GM12878 (cell line): ENCODE results near the gene TDO2. TPM values are rescaled to one million over a fixed set of nuclear protein-coding genes. Genes with fewer than 3 reads are reported as not detected.

ENCODE experiments used
- ATAC-seq: fragments of 200-7000 bp; cut with Tn5 transposase; 3 replicates; pipeline ENCODE4 v1.9.1; 2020; ENCODE audit warnings: mild to moderate bottlenecking, moderate library complexity
- BruUV-seq: library from RNA; stranded (reverse); fragments of 400-500 nt; replicated peaks from 2 replicates; lab custom pipeline; 2021; lab: Mats Ljungman, UMichigan
- CTCF ChIA-PET: fragments of 300-600 bp; sonication (Branson Sonifier 250); formaldehyde crosslinking; extraction: SDS; loops from one replicate; lab custom pipeline; 2021; ENCODE audit warnings: inconsistent platforms; lab: Yijun Ruan, JAX
- POLR2A ChIA-PET: fragments of 350-600 bp; formaldehyde crosslinking; extraction: SDS; loops from one replicate; lab custom pipeline; 2021; ENCODE audit warnings: inconsistent platforms; lab: Charles Lee
- RAD21 ChIA-PET: fragments of 300-600 bp; sonication (Branson Sonifier 250); formaldehyde crosslinking; loops from one replicate; lab custom pipeline; 2023; ENCODE audit warnings: antibody characterized with exemption; ENCODE audit not compliant: unreplicated experiment; lab: Charles Lee
- SMC1A ChIA-PET: fragments of 300-600 bp; sonication (Branson Sonifier 250); formaldehyde crosslinking; loops from one replicate; lab custom pipeline; 2023; ENCODE audit not compliant: unreplicated experiment, uncharacterized antibody; lab: Charles Lee
- DNase-seq: peaks from one replicate; pipeline ENCODE4 v3.0.0-alpha.2; 2011; ENCODE audit warnings: low read depth, low spot score
- FAIRE-seq: peaks from 3 replicates; lab custom pipeline; 2011; peaks lifted over from hg19 to GRCh38; lab: Jason Lieb, UNC
- H2AFZ ChIP-seq: 2 replicates; pipeline ENCODE4 v1.6.0; 2011; ENCODE audit warnings: low read depth, low read length, control low read depth; ENCODE audit not compliant: control insufficient read depth
- H3K27ac ChIP-seq: 2 replicates; pipeline ENCODE4 v1.5.1; 2011; ENCODE audit warnings: control low read depth; ENCODE audit not compliant: control insufficient read depth, insufficient read depth
- H3K27me3 ChIP-seq, 2 experiments: replicated peaks in 1 of 2; 2 replicates each; pipeline versions ENCODE4 v1.6.0 to v1.6.1; 2011; ENCODE audit warnings: low read length in 1 of 2; ENCODE audit not compliant: control insufficient read depth in 2 of 2, insufficient read depth in 2 of 2
- H3K36me3 ChIP-seq, 2 experiments: 2 replicates each; pipeline ENCODE4 v1.5.1; 2011; ENCODE audit warnings: low read length in 1 of 2; ENCODE audit not compliant: control insufficient read depth in 2 of 2, insufficient read depth in 2 of 2
- H3K4me1 ChIP-seq: 2 replicates; pipeline ENCODE4 v1.6.1; 2011; ENCODE audit warnings: mild to moderate bottlenecking, low read length, moderate library complexity, mixed read lengths; ENCODE audit not compliant: control insufficient read depth, insufficient read depth
- H3K4me2 ChIP-seq: 2 replicates; pipeline ENCODE4 v1.6.0; 2011; ENCODE audit warnings: control low read depth; ENCODE audit not compliant: control insufficient read depth, insufficient read depth
- H3K4me3 ChIP-seq: fragments of 200-600 bp; sonication (generic); 2 replicates; pipeline ENCODE4 v1.5.1; 2016
- H3K79me2 ChIP-seq: 2 replicates; pipeline ENCODE4 v1.6.0; 2011; ENCODE audit warnings: low read length; ENCODE audit not compliant: control insufficient read depth, insufficient read depth
- H3K9ac ChIP-seq: 2 replicates; pipeline ENCODE4 v1.8.0; 2011; ENCODE audit warnings: low read length, control low read depth, mixed read lengths; ENCODE audit not compliant: control insufficient read depth, insufficient read depth
- H3K9me3 ChIP-seq: replicated peaks from 3 replicates; pipeline ENCODE4 v1.5.1; 2011; ENCODE audit warnings: mild to moderate bottlenecking, low read length; ENCODE audit not compliant: control insufficient read depth, insufficient read depth
- H4K20me1 ChIP-seq: 2 replicates; pipeline ENCODE4 v1.6.0; 2011; ENCODE audit not compliant: control insufficient read depth, insufficient read depth
- ASH2L ChIP-seq: fragments of 300-600, 200-600 bp; sonication (generic); IDR thresholded peaks from 2 replicates; pipeline ENCODE4 v1.6.1; 2017; ENCODE audit warnings: low read depth, mild to moderate bottlenecking, borderline replicate concordance
- CHD2 ChIP-seq: IDR thresholded peaks from 2 replicates; pipeline ENCODE4 v1.6.1; 2011; ENCODE audit warnings: low read depth, low read length, improper control_type of control experiment, borderline replicate concordance
- CUX1 ChIP-seq: IDR thresholded peaks from 2 replicates; pipeline ENCODE4 v1.6.1; 2012; ENCODE audit warnings: improper control_type of control experiment, low read depth, low read length; ENCODE audit not compliant: insufficient replicate concordance
- HCFC1 ChIP-seq: fragments of 150-350 bp; IDR thresholded peaks from 2 replicates; pipeline ENCODE4 v1.6.1; 2014; ENCODE audit warnings: low read length
- IKZF1 ChIP-seq: fragments of 450-650 bp; conservative IDR thresholded peaks from 2 replicates; pipeline ENCODE4 v1.6.1; 2017; ENCODE audit warnings: antibody characterized with exemption, mild to moderate bottlenecking
- NBN ChIP-seq: fragments of 450-650 bp; IDR thresholded peaks from 2 replicates; pipeline ENCODE4 v1.6.1; 2016
- RAD21 ChIP-seq: IDR thresholded peaks from 2 replicates; pipeline ENCODE4 v1.6.1; 2011; ENCODE audit warnings: mild to moderate bottlenecking, low read depth, low read length, moderate library complexity; ENCODE audit not compliant: insufficient read depth
- RAD51 ChIP-seq: fragments of 450-650 bp; IDR thresholded peaks from 2 replicates; pipeline ENCODE4 v1.6.1; 2016; ENCODE audit warnings: moderate library complexity, mild to moderate bottlenecking, inconsistent platforms
- SIN3A ChIP-seq: IDR thresholded peaks from 2 replicates; pipeline ENCODE4 v1.6.1; 2012; ENCODE audit warnings: low read depth, low read length, improper control_type of control experiment
- SREBF1 ChIP-seq: IDR thresholded peaks from 2 replicates; pipeline ENCODE4 v1.6.1; 2012; ENCODE audit warnings: mild to moderate bottlenecking, low read length
- USF1 ChIP-seq: IDR thresholded peaks from 2 replicates; pipeline ENCODE4 v1.6.1; 2011; ENCODE audit warnings: borderline replicate concordance, low read depth, mild to moderate bottlenecking, moderate library complexity, mixed read lengths, low read length; ENCODE audit not compliant: insufficient read depth; ENCODE audit errors: extremely low read length
- ZBTB11 ChIP-seq: fragments of 450-650 bp; formaldehyde crosslinking; IDR thresholded peaks from 2 replicates; pipeline ENCODE4 v1.5.0; 2022; ENCODE audit warnings: mild to moderate bottlenecking, missing genetic modification characterization
- ZNF24 ChIP-seq: fragments of 450-650 bp; IDR thresholded peaks from 2 replicates; pipeline ENCODE4 v1.6.1; 2017; ENCODE audit warnings: antibody characterized with exemption, mild to moderate bottlenecking
- WGBS: methylation state at CpG from one replicate; pipeline ENCODE4 v1.1.6; 2016; ENCODE audit warnings: low lambda C conversion rate; ENCODE audit not compliant: insufficient replicate concordance, insufficient coverage; ENCODE audit errors: missing lambda C conversion rate; 5-methylcytosine and 5-hydroxymethylcytosine counted together
- in situ Hi-C: fragments of 300-500 bp; cut with MboI; formaldehyde crosslinking; loops from 9 replicates; pipeline ENCODE4 v1.14.3; 2018; ENCODE audit warnings: mixed read lengths
- intact Hi-C: fragments of 100-400 bp; cut with micrococcal nuclease; formaldehyde crosslinking; loops from one replicate; pipeline ENCODE4 v1.14.2; 2022; ENCODE audit not compliant: unreplicated experiment
- polyA plus RNA-seq, 11 experiments: library from polyadenylated mRNA; depleted of rRNA in 4 of 11; unstranded in 6 of 11; stranded (reverse) in 5 of 11; fragments of >200 nt; fragmentation: Nextera tagmentation in 4 of 11; fragmentation: Illumina TruSeq in 1 of 11; extraction: Ambion mirVana in 4 of 11; extraction: Trizol in 1 of 11; gene quantifications; 1 replicate in 1 of 11; 2 replicates in 10 of 11; pipeline versions ENCODE4 v1.2.1 to v1.2.3, GENCODE V29; 2011 to 2016; ENCODE audit warnings: inconsistent platforms in 2 of 11, missing spikeins in 2 of 11, low read depth in 1 of 11
- total RNA-seq, 4 experiments: library from RNA; depleted of rRNA in 3 of 4; stranded (reverse); fragments of >200 nt in 3 of 4; fragmentation: Illumina TruSeq in 1 of 4; extraction: Trizol in 1 of 4; gene quantifications; 2 replicates each; pipeline versions ENCODE4 v1.2.1 to v1.2.3, GENCODE V29; 2013 to 2021

The TDO2 gene
- total and polyA plus RNA-seq, 10 of the 15 experiments (the other 5 are each of a cell fraction or from before 2014, with no cell fraction given), result 0.12 to 1.5 (median 0.23) TPM; not detected in 1

- Histone ChIP-seq H3K36me3 (no peaks in the 10 kb centered on the region), H3K4me3 (no peak overlapping the region), H4K20me1 (no peaks in the 10 kb centered on the region), H3K79me2 (no peaks in the 10 kb centered on the region), H2AFZ (no peak overlapping the region), H3K9ac (no peak overlapping the region), H3K4me1 (no peaks in the 10 kb centered on the region), H3K9me3 (no peaks in the 10 kb centered on the region), H3K27me3 (no peaks in the 10 kb centered on the region), H3K27ac (no peak overlapping the region), H3K4me2 (no peak overlapping the region)
- FAIRE-seq, result no peak
- TF ChIP-seq SIN3A (no peak), IKZF1 (no peak), HCFC1 (no peak), USF1 (no peak), NBN (no peak), ASH2L (no peak), CHD2 (no peak), CUX1 (no peak), RAD21 (no peak), SREBF1 (no peak), ZBTB11 (no peak), ZNF24 (no peak), RAD51 (no peak)
- intact Hi-C loops, result no loop called here
- no TSS peak for BruUV-seq
- ATAC-seq, result no peak
- ChIA-PET SMC1A (no interaction called here), RAD21 (no interaction called here), POLR2A (no interaction called here), CTCF (no interaction called here)
- WGBS, result 90% methylated on average over 4 of the region's 4 CpGs
- in situ Hi-C loops, result no loop called here
- no peak for DNase-seq
These were observed 28.1 kb downstream of the TDO2 start for GRCh38 chr4:155931634-155932033.
